HG03378 (cell line): ENCODE results near the gene CALY.

ENCODE experiments used
- ATAC-seq: cut with Tn5 transposase; IDR thresholded peaks from one replicate; pipeline ENCODE4 v1.9.1; 2021; ENCODE audit warnings: mild to moderate bottlenecking, moderate library complexity; ENCODE audit not compliant: unreplicated experiment

Gene CALY

DNA sequence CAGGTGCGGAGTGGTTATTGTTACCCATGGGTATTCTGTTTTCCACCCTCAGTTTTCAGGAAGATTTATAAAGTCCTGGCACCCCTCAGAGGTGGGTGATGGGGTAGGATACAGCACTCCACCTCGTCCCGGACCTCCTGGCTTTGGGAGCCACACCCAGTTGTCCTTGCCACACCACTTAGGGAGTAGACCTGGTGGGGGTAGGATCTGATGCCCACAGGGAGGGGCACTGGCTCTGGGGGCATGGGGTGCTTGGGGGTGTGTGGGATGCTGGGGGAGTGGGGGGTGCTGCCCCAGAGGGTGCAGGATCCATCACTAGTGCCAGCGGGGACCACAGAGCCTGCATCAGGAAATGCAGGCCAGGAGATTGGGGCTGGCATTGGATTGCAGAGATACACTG, 23.5 kb downstream of the CALY start:
- ATAC-seq, result no peak

DNA sequence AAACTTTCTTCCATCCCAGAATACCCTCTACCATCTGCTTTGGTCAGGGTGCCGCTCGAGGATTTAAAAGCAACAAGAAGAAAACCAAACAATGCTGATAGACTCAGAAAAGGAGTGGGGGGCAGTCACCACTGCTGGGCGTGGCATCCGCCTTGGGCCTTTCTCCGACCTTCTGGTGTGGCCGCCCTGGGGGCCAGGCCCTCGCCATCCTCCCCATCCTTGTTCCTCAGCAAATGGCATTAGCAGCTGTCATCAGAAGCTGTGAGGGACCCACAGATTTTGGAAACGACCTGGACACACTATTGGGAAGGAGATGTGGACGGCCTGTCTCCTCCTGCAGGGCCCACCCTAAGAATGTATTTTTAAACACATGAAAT, 23.9 kb downstream of the CALY start:
- no peak for ATAC-seq

GRCh38 chr10:133312016-133312768, 24.5 kb downstream of the CALY start:
- ATAC-seq, result no peak

DNA sequence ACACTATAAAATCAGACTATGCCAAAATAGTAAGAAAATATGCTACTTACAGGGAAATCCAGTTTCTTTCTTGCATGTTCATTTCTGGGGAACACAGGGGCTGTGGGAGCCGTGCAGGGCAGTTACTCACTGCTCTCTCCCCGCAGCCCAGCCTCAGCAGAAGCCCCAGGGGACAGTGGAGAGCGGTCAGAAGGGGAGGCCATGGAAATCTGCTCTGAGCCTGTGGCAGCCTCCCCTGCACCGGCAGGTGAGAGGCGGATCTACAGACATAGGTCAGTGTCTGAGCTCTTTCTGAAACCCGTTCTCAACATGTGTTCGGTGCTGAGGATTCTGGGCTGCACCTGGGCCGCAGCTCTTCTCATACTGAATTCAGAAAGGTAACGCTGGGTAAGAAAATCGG, 25.1 kb downstream of the CALY start:
- ATAC-seq, result no peak

GRCh38 chr10:133310789-133311188, 25.9 kb downstream of the CALY start:
- ATAC-seq, result no peak

DNA sequence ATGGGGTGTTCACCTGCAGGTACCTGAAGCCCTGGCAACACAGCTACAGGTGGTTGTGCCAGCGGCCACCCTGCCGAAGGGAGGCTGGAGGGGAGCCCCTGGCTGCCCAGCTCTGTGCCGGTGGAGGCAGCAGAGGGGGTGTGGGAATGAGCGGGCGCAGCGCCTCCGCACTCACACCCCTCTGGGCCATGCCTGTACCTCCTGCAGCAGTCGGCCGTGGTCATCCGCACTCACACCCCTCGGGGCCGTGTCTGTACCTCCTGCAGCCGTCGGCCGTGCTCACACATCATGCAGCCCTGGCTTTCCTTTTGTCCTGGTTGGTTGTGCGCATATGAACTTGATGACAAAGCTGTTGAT, 26.3 kb downstream of the CALY start:
- ATAC-seq, result no peak

DNA sequence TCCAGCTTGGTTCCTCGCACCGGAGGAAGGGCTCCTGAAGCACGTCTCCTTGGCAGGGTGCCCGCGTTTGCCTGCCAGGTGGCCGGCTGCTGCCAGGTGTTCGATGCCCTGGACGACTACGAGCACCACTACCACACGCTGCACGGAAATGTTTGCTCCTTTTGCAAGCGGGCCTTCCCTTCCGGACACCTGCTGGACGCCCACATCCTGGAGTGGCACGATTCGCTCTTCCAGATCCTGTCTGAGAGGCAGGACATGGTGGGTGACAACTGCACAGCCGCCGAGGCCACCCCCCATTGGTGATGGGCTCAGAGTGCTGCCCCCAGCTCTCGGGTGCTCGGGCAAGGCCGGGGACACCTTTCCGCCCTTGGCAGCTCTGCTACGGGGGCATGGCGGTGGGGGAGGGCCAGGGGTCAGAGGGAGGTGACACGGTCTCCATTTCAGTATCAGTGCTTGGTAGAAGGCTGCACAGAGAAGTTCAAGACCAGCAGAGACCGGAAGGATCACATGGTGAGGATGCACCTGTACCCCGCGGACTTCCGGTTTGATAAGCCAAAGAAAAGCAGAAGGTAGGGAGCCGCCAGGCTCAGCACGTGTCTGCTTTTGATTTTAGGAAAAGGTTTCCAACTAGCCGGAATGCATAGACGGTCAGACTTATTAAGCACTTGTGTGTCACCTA, 26.8 kb downstream of the CALY start:
- no peak for ATAC-seq

DNA sequence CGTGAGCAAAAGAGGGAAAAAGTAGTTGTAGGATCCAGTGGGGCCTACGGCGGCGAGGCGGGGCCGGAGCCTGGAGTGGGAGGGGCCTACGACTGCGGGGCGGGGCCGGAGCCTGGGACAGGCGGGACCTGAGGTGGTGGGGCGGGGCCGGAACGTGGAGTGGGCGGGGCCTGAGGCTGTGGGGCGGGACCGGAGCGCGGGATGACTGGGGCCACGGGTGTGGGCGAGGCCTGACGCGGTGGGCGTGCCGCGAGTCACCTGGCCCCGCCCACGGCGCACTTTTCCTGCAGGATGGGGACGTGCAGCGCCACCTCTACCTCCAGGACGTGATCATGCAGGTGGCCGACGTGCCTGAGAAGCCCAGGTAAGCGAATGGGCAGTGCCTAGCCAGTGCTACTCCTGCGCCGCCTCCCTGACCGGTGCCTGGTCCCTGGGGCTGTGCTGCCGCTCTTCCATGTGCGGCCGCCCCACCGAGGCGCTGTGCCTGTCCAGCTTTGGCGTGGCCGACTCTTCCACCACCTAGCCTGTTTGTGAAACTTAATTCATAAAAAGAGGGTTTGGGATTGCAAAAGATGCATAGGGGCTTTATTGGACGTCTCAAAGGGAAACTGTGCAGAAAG, 27.5 kb downstream of the CALY start:
- ATAC-seq, result peak; percentile 61

- peak; percentile 59 for ATAC-seq
Observed at GRCh38 chr10:133308421-133309099, 28.1 kb downstream of the CALY start, which contains the start of the genes TUBGCP2 and ZNF511. TUBGCP2 (minus strand) TSS chr10:133308872; CDS start chr10:133302941, 5,931 bp downstream. ZNF511 (plus strand) TSS chr10:133308914; CDS start chr10:133308944, 30 bp downstream.

- peak; percentile 52 for ATAC-seq
Observed at GRCh38 chr10:133307776-133308420, 28.8 kb downstream of the CALY start.

DNA sequence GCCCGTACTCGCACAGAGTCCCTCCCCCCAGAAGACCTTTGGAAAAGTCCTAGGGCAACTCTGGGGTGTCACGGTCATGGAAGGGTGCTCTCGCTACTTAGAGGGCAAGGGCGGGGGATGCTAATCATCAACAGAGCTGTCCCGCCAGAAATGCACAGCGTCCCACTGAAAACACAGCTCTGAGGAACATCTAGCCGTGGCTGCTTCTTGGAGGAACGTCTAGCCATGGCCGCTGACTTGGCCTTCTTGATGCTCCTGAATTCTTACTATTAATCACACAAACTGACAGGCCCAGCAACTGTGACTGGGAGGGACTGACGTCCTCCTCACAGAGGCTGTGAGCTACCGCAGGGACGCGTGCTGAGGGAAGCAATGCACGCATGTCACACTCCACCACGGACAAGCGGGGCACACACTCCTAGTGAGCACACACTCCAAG, 29.7 kb downstream of the CALY start:
- ATAC-seq, result no peak

DNA sequence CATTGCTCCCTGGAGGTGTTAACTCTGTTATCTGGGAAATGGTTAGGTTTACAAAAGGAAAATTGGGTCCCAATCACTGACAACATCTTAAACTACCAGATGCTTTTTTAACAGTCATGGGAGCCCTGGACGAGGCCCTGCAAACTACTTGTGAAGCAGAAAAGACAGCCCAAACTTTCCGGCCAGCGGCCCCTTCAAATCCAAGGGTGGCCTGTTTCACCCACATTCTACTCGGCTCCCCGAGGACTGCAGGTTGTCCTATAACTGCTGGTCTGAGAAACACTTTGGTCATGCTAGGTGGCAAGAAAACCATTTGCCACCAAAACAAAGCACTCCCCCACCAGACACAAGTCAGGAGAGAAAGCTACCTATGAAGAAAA, 30.6 kb downstream of the CALY start:
- no peak for ATAC-seq

- no peak for ATAC-seq
Observed at GRCh38 chr10:133303206-133303605, 33.5 kb downstream of the CALY start.

DNA sequence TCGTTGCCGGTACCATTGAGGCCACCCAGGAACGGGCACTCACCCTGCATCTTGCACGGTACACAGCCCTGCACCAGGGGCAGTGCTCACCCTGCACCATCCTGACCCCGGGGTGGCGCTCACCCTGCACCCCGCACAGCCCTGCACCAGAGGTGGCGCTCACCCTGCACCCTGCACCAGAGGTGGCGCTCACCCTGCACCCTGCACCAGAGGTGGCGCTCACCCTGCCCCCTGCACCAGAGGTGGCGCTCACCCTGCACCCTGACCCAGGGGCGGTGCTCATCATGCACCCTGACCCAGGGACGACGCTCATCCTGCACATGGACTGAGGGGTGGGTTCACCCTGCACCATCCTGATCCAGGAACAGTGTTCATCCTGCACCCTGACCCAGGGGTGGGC, 34.5 kb downstream of the CALY start:
- no peak for ATAC-seq

DNA sequence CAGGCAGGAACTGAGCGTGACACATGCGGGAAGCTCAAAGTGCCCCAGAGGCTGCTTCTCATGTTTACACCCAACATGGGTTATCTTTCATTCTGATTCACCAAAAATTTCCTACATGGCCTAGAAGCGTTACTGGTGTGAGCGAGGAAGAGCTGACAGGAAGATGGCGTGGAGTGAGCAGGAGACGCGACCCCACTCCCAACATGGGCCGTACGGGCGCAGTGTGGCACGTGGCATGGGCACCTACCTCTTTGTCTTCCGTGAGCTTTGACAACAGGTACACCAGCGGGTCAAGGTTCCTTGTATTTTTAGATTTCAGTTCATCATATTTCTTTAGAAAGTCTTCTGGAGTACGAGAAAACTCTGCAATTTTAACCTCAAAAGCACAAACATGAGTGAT, 37.0 kb downstream of the CALY start:
- ATAC-seq, result no peak

GRCh38 chr10:133299224-133299623, 37.5 kb downstream of the CALY start:
- no peak for ATAC-seq

GRCh38 chr10:133298466-133298865, 38.2 kb downstream of the CALY start:
- no peak for ATAC-seq

GRCh38 chr10:133297504-133297903, 39.2 kb downstream of the CALY start:
- no peak for ATAC-seq

- no peak for ATAC-seq
Observed at GRCh38 chr10:133295426-133296320, 41.0 kb downstream of the CALY start.

DNA sequence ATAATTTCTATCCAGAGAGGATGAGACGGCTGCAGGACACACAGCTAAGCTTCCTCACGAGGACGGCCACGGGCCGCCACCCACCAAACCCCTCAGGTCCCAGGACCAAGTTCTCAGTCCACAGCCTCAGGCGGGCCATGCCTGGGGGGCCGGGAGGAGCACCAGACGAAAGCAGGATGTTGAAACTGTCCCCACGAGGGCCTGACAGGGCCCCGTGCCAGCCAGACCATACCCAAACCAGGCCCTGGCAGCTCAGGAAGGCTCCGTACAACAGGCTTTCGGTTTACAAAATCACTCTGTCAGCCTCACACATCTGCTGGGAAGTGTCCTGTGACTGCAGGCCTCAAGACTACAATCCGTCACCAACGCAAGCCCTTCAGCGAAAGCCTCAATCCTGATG, 42.5 kb downstream of the CALY start:
- ATAC-seq, result no peak
